ENCODE measurements around the gene HSP90AB1. TPM values are rescaled to one million over a fixed set of nuclear protein-coding genes. Genes with fewer than 3 reads are reported as not detected.
A peak's percentile ranks its signal among the peaks of the same experiment; 100 is the strongest.

HSP90AB1 gene
- total and polyA plus RNA-seq, 2 of the 8 experiments (the other 6 are each of a cell fraction or from before 2014, with no cell fraction given) = 1,564 to 2,297 TPM

DNA sequence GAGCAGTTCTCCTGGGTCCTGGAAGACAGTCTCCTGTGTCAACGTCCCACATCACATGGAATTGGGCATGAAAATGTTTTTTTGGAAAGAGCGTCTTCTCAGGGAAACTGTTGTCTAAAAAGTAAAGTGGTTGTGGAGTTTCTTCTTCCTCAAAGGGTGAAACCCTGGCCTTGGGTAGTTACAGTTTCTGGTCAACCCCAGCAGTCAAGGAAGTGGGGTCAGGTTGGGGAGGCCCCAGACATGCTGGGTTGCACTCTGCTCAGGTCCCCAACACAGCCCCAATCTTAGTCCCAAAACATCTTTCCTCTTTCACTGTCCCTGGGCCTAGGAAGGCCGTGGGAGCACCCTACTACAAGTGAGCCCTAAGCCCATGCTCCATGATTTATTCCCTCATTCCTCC lies 19.4 kb downstream of the HSP90AB1 start:
- H4K20me1 ChIP-seq (replicated peaks in 1 of 2; ENCODE audit: control insufficient read depth in 1 of 2, insufficient read depth in 2 of 2, low read length in 2 of 2) = peaks cover 1 to 4% of the 10 kb centered on the region in 2 experiments
- no peak overlapping the region for H2AFZ ChIP-seq (ENCODE audit: low read length)
- no peak overlapping the region for H3K23ac ChIP-seq (ENCODE audit: insufficient read length)
- H3K18ac ChIP-seq (ENCODE audit: extremely low read depth, low read length) = no peak overlapping the region
- H3K4me3 ChIP-seq (ENCODE audit: extremely low read depth in 1 of 4, insufficient read depth in 2 of 4, low read depth in 3 of 4, low read length in 4 of 4) = no peak overlapping the region
- H2AK5ac ChIP-seq (ENCODE audit: low read depth, low read length) = peak overlapping the region; percentile 76; the same call in 1 of the 2 replicates
- H2BK20ac ChIP-seq (ENCODE audit: low read length) = 0 out of 2 replicates have a peak overlapping the region, but pooled peaks have one; percentile 2
- ChIA-PET POLR2A (ENCODE audit: partially characterized antibody) (interaction anchor here (1.1 to 12.0 kb wide), 7 partner anchors 12 to 73 kb away, joined by 3 to 138 read pairs (median 15); partner anchors contain the start of genes HSP90AB1 and SLC35B2), CTCF (ENCODE audit: partially characterized antibody) (interaction anchor here (0.6 to 19.0 kb wide), 16 partner anchors 9 to 1254 kb away, joined by 3 to 330 read pairs (median 5); partner anchors contain the start of genes AARS2 and SPATS1)
- peaks cover 7% of the 10 kb centered on the region; the same call in 1 of the 2 replicates for H3K79me1 ChIP-seq (ENCODE audit: low read depth, low read length)
- WGBS, 2 experiments (ENCODE audit: extremely low coverage in 1 of 2, insufficient coverage in 1 of 2, insufficient read length in 1 of 2, insufficient replicate concordance in 2 of 2, low coverage in 1 of 2, low lambda C conversion rate in 2 of 2, missing lambda C conversion rate in 1 of 2) = 83% methylated on average over 3 of the region's 3 CpGs; no CpG with 5 or more reads in 1 of the 2 experiments
- no peak overlapping the region for H2BK120ac ChIP-seq (replicated peaks; ENCODE audit: low read depth, low read length)
- no peak overlapping the region for H3K4ac ChIP-seq (replicated peaks; ENCODE audit: insufficient read length, low read depth, low read length)
- peaks cover 14% of the 10 kb centered on the region for H3K23me2 ChIP-seq (ENCODE audit: low read depth, low read length)
- H3K79me2 ChIP-seq (ENCODE audit: control insufficient read depth in 1 of 2, insufficient read depth in 2 of 2, low read length in 2 of 2) = peaks cover 0 to 10% of the 10 kb centered on the region in 2 experiments; a peak in 1 of 4 replicates
- no peak overlapping the region for H3K9ac ChIP-seq (replicated peaks in 1 of 4; ENCODE audit: extremely low read depth in 1 of 4, low read depth in 3 of 4, low read length in 3 of 4)
- FAIRE-seq (no peak), DNase-seq (ENCODE audit: low read depth in 1 of 2, low spot score in 2 of 2) (no peak)
- peak overlapping the region; percentile 77; the same call in 1 of the 2 replicates for H2BK12ac ChIP-seq (ENCODE audit: low read depth, low read length)
- H3K56ac ChIP-seq (replicated peaks; ENCODE audit: insufficient read length, low read depth, low read length) = no peak overlapping the region
- H3K9me3 ChIP-seq (ENCODE audit: insufficient read depth in 2 of 2, low read depth in 1 of 2, low read length in 1 of 2) = no peaks in the 10 kb centered on the region
- peak overlapping the region; percentile 29; the same call in 1 of the 2 replicates for H2BK15ac ChIP-seq (ENCODE audit: low read length)
- no peak overlapping the region for H2BK5ac ChIP-seq (ENCODE audit: low read depth, low read length)
- H4K8ac ChIP-seq (ENCODE audit: extremely low read depth, insufficient read depth, low read length) = no peak overlapping the region
- no peak overlapping the region for H3K14ac ChIP-seq (ENCODE audit: insufficient read length)
- no peak overlapping the region for H3K27ac ChIP-seq (ENCODE audit: low read depth, low read length)
- peak overlapping the region; percentile 58 for H4K91ac ChIP-seq (replicated peaks; ENCODE audit: insufficient read length, low read length)
- no peak overlapping the region for H4K5ac ChIP-seq (ENCODE audit: insufficient read length, low read depth, low read length)
- H3K36me3 ChIP-seq (ENCODE audit: control insufficient read depth in 2 of 4, insufficient read depth in 4 of 4, low read length in 3 of 4) = peaks cover 0 to 2% (median under 1%) of the 10 kb centered on the region in 4 experiments; a peak in 2 of 8 replicates
- H3K4me2 ChIP-seq (ENCODE audit: insufficient read depth in 1 of 2, low read depth in 2 of 2, low read length in 2 of 2) = no peak overlapping the region
- H3K4me1 ChIP-seq (replicated peaks in 1 of 4; ENCODE audit: control insufficient read depth in 3 of 4, insufficient read depth in 4 of 4, low read length in 3 of 4) = peaks cover 13 to 47% (median 22%) of the 10 kb centered on the region in 4 experiments
- H3K27me3 ChIP-seq (replicated peaks in 1 of 4; ENCODE audit: control insufficient read depth in 3 of 4, extremely low read depth in 1 of 4, insufficient read depth in 3 of 4, low read length in 3 of 4) = peaks cover 0 to 3% (median 0%) of the 10 kb centered on the region in 4 experiments; a peak in 2 of 7 replicates
- TF ChIP-seq JUN (IDR thresholded peaks at IDR 0.05; ENCODE audit: low read depth, low read length) (no peak), KDM1A (IDR thresholded peaks at IDR 0.05; ENCODE audit: borderline replicate concordance, low read length) (no peak), TAF7 (optimal IDR thresholded peaks at IDR 0.05; ENCODE audit: borderline replicate concordance, low read depth, low read length) (no peak), POLR2AphosphoS5 (IDR thresholded peaks at IDR 0.05; ENCODE audit: low read depth, low read length) (no peak), RFX5 (IDR thresholded peaks at IDR 0.05; ENCODE audit: borderline replicate concordance, low read depth, low read length) (no peak), CTBP2 (IDR thresholded peaks at IDR 0.05; ENCODE audit: borderline replicate concordance, insufficient read depth, insufficient read length, low read length) (no peak), CHD2 (IDR thresholded peaks at IDR 0.05; ENCODE audit: low read length) (no peak), TEAD4 (IDR thresholded peaks at IDR 0.05; ENCODE audit: low read depth, low read length) (no peak), SP2 (IDR thresholded peaks at IDR 0.05; ENCODE audit: low read length) (no peak), SP4 (IDR thresholded peaks at IDR 0.05; ENCODE audit: low read length) (no peak), CBX5 (IDR thresholded peaks at IDR 0.05; ENCODE audit: low read depth, low read length) (no peak), POU5F1 (IDR thresholded peaks at IDR 0.05; ENCODE audit: low read depth, low read length) (no peak), BACH1 (IDR thresholded peaks at IDR 0.05; ENCODE audit: low read length) (no peak)
- TF ChIP-seq, protein P1, sequence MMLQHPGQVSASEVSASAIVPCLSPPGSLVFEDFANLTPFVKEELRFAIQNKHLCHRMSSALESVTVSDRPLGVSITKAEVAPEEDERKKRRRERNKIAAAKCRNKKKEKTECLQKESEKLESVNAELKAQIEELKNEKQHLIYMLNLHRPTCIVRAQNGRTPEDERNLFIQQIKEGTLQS (IDR thresholded peaks at IDR 0.05; ENCODE audit: insufficient read depth, low read depth, low read length) = no peak
